ENCODE results near the gene COASY. TPM values are rescaled to one million over a fixed set of nuclear protein-coding genes. Genes with fewer than 3 reads are reported as not detected.

COASY gene
- 3.6 TPM for total RNA-seq

DNA sequence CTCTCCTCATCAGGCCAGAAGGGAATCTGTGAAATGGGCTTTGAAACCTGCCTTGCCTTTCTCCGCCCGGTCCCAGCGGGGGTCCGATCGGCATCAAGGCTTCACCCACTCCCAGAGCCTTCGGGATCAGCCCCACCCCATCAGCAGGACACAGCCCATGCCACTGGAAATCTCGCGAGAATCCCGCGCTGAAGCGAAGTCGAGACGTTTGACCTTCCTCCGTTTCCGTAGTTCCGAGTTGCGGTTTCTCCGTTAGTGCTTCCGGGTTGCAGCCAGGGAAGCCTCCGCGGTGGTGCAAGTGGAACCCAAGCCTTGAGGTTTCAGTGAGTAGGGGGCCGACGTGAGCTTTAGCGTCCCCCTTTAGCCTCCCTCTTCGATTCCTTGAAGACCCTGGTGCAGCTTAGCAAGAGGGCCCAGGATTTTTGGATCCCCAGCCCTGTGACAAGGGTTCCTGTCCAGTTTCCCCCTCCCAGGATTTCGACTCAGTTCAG is at the start of gene COASY:
Gene COASY (plus strand): TSS at position 252 of the 491 bp plus-strand sequence. CDS start 475 bp downstream, outside the sequence.
- peak; percentile 91 for DNase-seq

DNA sequence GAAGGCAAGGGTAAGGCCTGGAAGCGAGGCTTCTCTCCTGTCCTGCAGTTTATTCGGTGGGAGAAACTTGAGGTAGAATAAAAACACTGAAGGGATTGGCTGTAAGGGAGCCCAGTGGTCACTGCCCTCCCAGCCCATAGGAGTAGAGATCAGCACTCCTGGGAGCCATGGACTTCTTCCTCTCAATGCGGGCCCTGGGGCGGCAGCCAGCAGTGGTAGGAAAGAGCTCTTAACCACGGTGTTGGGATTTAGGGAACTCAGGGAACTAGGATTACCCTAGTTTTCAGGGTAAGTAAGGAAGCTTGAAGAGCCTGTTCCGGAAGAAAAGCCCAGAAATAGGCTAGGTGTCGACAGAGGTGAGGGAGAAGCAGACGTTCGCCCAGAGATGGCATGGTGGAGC is 49.7 kb upstream of the COASY start:
- DNase-seq, result no peak

- no peak for DNase-seq
Measured at GRCh38 chr17:42512733-42513251, 49.2 kb upstream of the COASY start.

DNA sequence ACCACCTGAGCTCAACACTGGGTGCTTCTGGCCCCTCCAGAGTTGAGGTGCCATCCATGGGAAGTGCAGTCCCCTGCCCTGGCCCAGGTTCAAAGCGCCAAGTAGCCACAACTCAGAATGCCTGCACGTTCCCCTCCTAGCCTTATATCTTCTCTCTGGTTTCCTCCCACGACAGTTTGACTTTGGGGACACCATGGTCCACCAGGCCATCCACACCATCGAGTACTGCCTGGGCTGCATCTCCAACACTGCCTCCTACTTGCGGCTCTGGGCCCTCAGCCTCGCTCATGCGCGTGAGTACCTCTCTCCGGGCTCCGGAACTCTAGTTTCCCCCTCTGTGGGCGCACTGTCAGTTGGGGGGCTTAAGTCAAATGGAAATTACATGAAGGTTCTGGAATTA is 48.3 kb upstream of the COASY start:
- no peak for DNase-seq

GRCh38 chr17:42514279-42514678 is 47.7 kb upstream of the COASY start:
- no peak for DNase-seq

- DNase-seq, result no peak
Measured at GRCh38 chr17:42514867-42515266, 47.1 kb upstream of the COASY start.

DNA sequence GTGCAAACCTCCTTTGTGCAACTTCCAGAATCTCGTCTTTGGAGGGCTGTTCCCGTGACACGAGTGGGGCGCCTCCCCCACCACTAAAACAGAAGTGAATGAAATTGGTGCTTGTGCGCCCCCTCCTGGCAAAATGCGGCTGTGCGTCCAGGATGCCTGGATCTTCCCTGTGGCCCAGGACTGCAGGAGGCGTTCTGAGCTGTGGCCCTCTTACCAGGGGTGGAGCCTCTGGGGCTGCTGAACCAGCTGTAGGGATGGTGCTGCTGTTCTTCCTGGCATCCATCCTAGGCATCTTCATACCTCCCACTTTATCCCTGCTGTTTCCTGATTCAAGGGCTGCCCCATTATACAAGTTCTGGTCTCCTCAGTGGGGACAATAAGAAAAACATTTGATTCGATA is 44.4 kb upstream of the COASY start:
- DNase-seq, result peak; percentile 60

- DNase-seq, result peak; percentile 51
Measured at GRCh38 chr17:42518046-42518754, 43.7 kb upstream of the COASY start.

- DNase-seq, result no peak
Measured at GRCh38 chr17:42518755-42519545, 43.0 kb upstream of the COASY start.

- DNase-seq, result peak; percentile 74
Measured at GRCh38 chr17:42519546-42520491, 42.1 kb upstream of the COASY start.

GRCh38 chr17:42520540-42520951 is 41.4 kb upstream of the COASY start:
- no peak for DNase-seq

- no peak for DNase-seq
Measured at GRCh38 chr17:42521036-42521435, 40.9 kb upstream of the COASY start.

- DNase-seq, result no peak
Measured at GRCh38 chr17:42521666-42522262, 40.2 kb upstream of the COASY start.

GRCh38 chr17:42522263-42522790 is 39.6 kb upstream of the COASY start:
- no peak for DNase-seq

DNA sequence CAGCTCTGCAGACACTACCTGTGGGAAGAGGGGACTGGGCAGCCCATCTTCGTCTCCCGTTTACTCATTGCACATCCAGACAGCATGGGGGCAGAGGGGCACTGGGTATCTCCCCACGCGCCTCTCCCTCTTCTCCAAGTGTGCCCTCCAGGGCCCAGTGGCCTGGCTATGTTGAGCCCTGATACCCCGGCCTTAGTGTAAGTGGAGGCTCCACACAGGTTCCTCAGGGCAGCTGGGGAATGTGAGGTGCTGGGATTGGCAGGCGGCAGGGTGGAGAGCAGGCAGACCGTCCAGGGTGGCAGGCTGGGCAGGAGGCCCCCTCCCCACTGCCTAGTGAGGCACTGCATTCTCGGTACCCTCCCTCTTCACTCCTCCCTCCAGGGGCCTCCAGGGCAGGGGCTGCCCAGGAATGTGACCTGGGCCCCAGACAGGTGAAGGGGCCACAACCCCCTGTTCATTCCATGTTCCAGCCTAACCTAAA is 39.1 kb upstream of the COASY start:
- no peak for DNase-seq

- DNase-seq, result no peak
Measured at GRCh38 chr17:42525221-42525620, 36.7 kb upstream of the COASY start.

GRCh38 chr17:42526031-42526444 is 35.9 kb upstream of the COASY start:
- DNase-seq, result no peak

- no peak for DNase-seq
Measured at GRCh38 chr17:42527932-42528331, 34.0 kb upstream of the COASY start.

DNA sequence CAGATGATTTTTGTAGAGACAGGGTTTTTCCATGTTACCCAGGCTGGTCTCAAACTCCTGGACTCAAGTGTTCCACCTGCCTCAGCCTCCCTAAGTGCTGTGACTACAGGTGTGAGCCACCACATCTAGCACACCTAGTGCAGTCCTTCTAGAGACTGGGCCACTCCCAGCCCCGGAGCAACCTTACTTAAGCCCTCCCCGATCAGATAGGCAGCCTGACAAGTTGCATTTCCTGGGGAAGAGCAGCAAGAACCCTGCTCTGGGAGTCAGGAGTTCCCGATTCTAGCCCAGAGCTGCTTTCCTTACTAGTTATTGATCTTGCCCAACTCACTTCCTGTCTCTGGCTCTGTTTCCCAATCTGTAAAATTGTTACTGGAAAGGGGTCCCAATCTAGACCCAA is 32.9 kb upstream of the COASY start:
- DNase-seq, result no peak

DNA sequence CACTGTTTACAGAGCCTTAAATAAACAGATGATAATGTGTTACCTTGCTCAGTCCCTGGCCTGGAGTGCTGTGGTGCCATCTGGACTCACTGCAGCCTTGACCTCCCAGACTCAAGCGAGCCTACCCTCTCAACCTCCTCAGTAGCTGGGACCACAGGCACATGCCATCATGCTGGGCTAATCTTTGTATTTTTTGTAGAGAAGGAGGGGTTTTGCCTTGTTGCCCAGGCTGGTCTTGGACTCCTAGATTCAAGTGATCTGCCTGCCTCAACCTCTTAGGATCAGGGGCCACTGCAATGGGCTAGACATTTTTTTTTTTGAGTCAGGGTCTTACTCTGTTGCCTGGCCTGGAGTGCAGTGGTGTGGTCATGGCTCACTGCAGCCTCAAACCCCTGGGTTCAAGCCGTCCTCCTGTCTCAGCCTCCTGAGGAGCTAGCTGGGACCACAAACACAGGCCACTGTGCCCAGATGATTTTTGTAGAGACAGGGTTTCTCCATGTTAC is 30.9 kb upstream of the COASY start:
- DNase-seq, result no peak
